Neutrophil (primary cell): Measurements from ENCODE around the gene ZNF467.

ENCODE experiments used
- H3K27ac ChIP-seq: fragments of 200-600 bp; sonication (generic); 2 replicates; pipeline ENCODE4 v1.5.1; 2016; ENCODE audit warnings: mild to moderate bottlenecking, moderate library complexity
- H3K27me3 ChIP-seq: fragments of 200-600 bp; sonication (generic); 2 replicates; pipeline ENCODE4 v1.6.0; 2016; ENCODE audit warnings: mild to moderate bottlenecking
- H3K36me3 ChIP-seq: fragments of 200-600 bp; sonication (generic); 2 replicates; pipeline ENCODE4 v1.5.1; 2017
- H3K4me1 ChIP-seq, 2 experiments: fragments of 200-600 bp in 1 of 2; sonication (generic) in 1 of 2; 1 replicate in 1 of 2; 2 replicates in 1 of 2; pipeline versions ENCODE4 v1.5.1 to v1.6.1; 2013 to 2016; ENCODE audit warnings: low read depth in 1 of 2, low read length in 1 of 2, mild to moderate bottlenecking in 1 of 2, moderate library complexity in 1 of 2; ENCODE audit not compliant: control insufficient read depth in 1 of 2, insufficient read depth in 1 of 2
- H3K4me3 ChIP-seq, 2 experiments: fragments of 200-600 bp in 1 of 2; sonication (generic) in 1 of 2; 1 replicate in 1 of 2; 2 replicates in 1 of 2; pipeline ENCODE4 v1.5.1; 2013 to 2016; ENCODE audit warnings: low read depth in 1 of 2, low read length in 1 of 2, mild to moderate bottlenecking in 1 of 2, moderate library complexity in 1 of 2
- H3K9me3 ChIP-seq: fragments of 200-600 bp; sonication (generic); 2 replicates; pipeline ENCODE4 v1.5.1; 2016
- CTCF ChIP-seq: fragments of 200-600 bp; sonication (generic); IDR thresholded peaks from 2 replicates; pipeline ENCODE4 v1.5.1; 2016; ENCODE audit warnings: antibody characterized with exemption

ZNF467 gene

DNA sequence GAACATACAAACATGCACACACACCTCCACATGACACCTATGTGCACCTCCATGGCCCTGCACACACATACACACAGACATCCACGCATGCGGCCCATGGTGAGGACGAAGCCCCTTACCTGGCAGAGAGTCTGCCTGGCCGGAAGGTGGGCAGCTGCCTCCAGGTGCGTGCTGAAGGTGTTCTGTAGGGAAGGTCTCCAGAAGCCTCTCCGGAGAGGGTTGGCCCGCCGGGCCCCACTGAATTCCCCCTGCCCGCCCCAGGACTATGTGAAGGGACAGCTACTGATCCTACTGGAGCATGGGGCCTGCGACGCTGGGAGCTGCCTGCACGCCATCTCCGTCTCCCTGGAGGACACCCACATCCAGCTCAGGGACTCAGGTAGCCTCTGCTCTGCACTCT is 8.5 kb upstream of the ZNF467 start:
- no peak for TF ChIP-seq CTCF
- no peak overlapping the region for H3K4me3 ChIP-seq
- H3K9me3 ChIP-seq, result no peaks in the 10 kb centered on the region
- peaks cover 32% of the 10 kb centered on the region for H3K27me3 ChIP-seq
- no peak overlapping the region for H3K27ac ChIP-seq
- no peaks in the 10 kb centered on the region for H3K36me3 ChIP-seq
- no peaks in the 10 kb centered on the region for H3K4me1 ChIP-seq

DNA sequence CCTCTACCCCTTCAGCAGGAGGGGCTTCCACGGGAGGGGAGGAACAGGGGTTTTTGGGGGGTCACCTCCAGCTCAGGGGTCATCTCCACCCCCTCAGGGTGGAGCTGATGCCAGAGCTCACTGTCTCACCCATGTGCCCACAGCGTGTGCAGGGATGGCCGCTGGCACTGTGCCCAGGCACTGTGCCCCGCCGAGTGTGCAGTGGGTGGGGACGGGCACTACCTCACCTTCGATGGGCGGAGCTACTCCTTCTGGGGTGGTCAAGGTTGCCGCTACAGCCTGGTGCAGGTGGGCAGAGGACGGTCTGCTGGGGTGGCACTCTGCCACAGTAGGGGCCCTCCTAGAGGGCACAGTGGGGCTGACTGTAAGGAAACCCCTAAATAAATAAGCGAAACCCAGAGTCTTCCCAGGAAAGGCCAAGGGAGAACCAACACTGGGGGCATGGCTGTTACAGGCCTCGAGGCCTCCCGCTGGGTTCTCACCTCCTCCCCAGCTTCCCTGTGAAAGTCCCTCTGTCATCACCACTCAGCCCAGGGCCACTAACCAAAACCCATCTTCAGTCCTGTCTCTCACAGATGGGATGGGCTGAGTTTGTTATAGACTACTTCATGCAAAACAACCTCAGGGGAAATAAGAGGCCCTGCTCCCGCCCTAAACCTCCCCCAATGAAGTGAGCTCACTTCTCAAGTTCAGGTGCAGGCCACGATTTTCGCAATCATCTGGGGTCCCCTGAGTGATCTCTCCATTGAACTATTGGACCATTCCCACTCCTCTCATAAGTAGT is 7.4 kb upstream of the ZNF467 start:
- Histone ChIP-seq H3K36me3 (no peaks in the 10 kb centered on the region), H3K9me3 (no peaks in the 10 kb centered on the region), H3K27ac (no peak overlapping the region), H3K27me3 (peaks cover 33% of the 10 kb centered on the region), H3K4me3 (no peak overlapping the region), H3K4me1 (peaks cover 10% of the 10 kb centered on the region in 2 experiments)
- no peak for TF ChIP-seq CTCF

GRCh38 chr7:149780056-149780455 is 6.7 kb upstream of the ZNF467 start:
- no peaks in the 10 kb centered on the region for H3K36me3 ChIP-seq
- H3K27me3 ChIP-seq, result peaks cover 41% of the 10 kb centered on the region
- no peak overlapping the region for H3K27ac ChIP-seq
- H3K4me1 ChIP-seq, result peaks cover 17 to 18% of the 10 kb centered on the region in 2 experiments
- H3K9me3 ChIP-seq, result no peaks in the 10 kb centered on the region
- no peak for TF ChIP-seq CTCF
- no peak overlapping the region for H3K4me3 ChIP-seq

GRCh38 chr7:149779502-149779805 is 6.1 kb upstream of the ZNF467 start:
- TF ChIP-seq CTCF, result no peak
- H3K9me3 ChIP-seq, result no peaks in the 10 kb centered on the region
- peaks cover 18% of the 10 kb centered on the region in 2 experiments for H3K4me1 ChIP-seq

GRCh38 chr7:149778696-149779501 is 5.5 kb upstream of the ZNF467 start:
- H3K4me1 ChIP-seq, result peaks cover 23 to 24% of the 10 kb centered on the region in 2 experiments
- no peaks in the 10 kb centered on the region for H3K36me3 ChIP-seq
- H3K27me3 ChIP-seq, result peaks cover 48% of the 10 kb centered on the region
- no peaks in the 10 kb centered on the region for H3K9me3 ChIP-seq
- no peak for TF ChIP-seq CTCF
- no peak overlapping the region for H3K27ac ChIP-seq
- no peak overlapping the region for H3K4me3 ChIP-seq

More at GRCh38 chr7:149779502-149779805, 6.1 kb upstream of the ZNF467 start:
- H3K4me3 ChIP-seq, result no peak overlapping the region
- H3K27ac ChIP-seq, result no peak overlapping the region
- no peaks in the 10 kb centered on the region for H3K36me3 ChIP-seq
- peaks cover 46% of the 10 kb centered on the region for H3K27me3 ChIP-seq
